Mammary epithelial cell (primary cell): ENCODE data around the gene SPATA6.

Experiments used
- CTCF ChIP-seq, 2 donors: IDR thresholded peaks in 1 of 2; conservative IDR thresholded peaks in 1 of 2; 2 replicates each; pipeline ENCODE4 v1.5.1; 2011 to 2012; ENCODE audit warnings: inconsistent platforms in 2 of 2, low read length in 2 of 2, mild to moderate bottlenecking in 2 of 2, control low read depth in 1 of 2, low read depth in 1 of 2; ENCODE audit not compliant: insufficient read depth in 1 of 2; ENCODE audit errors: extremely low read depth in 1 of 2
- EZH2 ChIP-seq: IDR thresholded peaks from 2 replicates; pipeline ENCODE4 v1.6.1; 2012; ENCODE audit warnings: low read length, inconsistent platforms, borderline replicate concordance

- TF ChIP-seq CTCF (conservative IDR thresholded peaks at IDR 0.05 in 1 of 2, IDR thresholded peaks at IDR 0.05 in 1 of 2; ENCODE audit: extremely low read depth in 1 of 2, insufficient read depth in 1 of 2, low read depth in 1 of 2, low read length in 2 of 2), result no peak
- TF ChIP-seq EZH2, result no peak
Measured at GRCh38 chr1:48492392-48492791, 20.4 kb upstream of the SPATA6 start.
